HepG2 (cell line): ENCODE measurements around the gene TRPC4AP. TPM values are rescaled to one million over a fixed set of nuclear protein-coding genes. Genes with fewer than 3 reads are reported as not detected.

Experiments used
- ATAC-seq: fragments of 200-7000 bp; cut with Tn5 transposase; 3 replicates; pipeline ENCODE4 v1.9.1; 2020; ENCODE audit warnings: mild to moderate bottlenecking, moderate library complexity
- BruUV-seq: library from RNA; stranded (reverse); fragments of 400-500 nt; replicated peaks from 2 replicates; lab custom pipeline; 2021; lab: Mats Ljungman, UMichigan
- CTCF ChIA-PET: fragments of 300-600 bp; formaldehyde crosslinking; extraction: SDS; loops from one replicate; lab custom pipeline; 2021; ENCODE audit warnings: low total read pairs, inconsistent platforms, low intra/inter-chr PET ratio; lab: Yijun Ruan, JAX
- POLR2A ChIA-PET: fragments of 350-600 bp; sonication (Branson Sonifier 250); formaldehyde crosslinking; loops from one replicate; lab custom pipeline; 2020; ENCODE audit warnings: antibody characterized with exemption, inconsistent platforms; lab: Yijun Ruan, JAX
- DNase-seq: peaks from one replicate; pipeline ENCODE4 v3.0.0-alpha.2; 2015; ENCODE audit warnings: low spot score
- FAIRE-seq: peaks from 3 replicates; lab custom pipeline; 2011; peaks lifted over from hg19 to GRCh38; lab: Jason Lieb, UNC
- H2AFZ ChIP-seq: one replicate; pipeline ENCODE4 v1.6.1; 2011; ENCODE audit warnings: low read length, inconsistent platforms
- H3K27ac ChIP-seq: fragments of 300-600 bp; 3 replicates; pipeline ENCODE4 v1.8.0; 2011; ENCODE audit warnings: mixed run types, mild to moderate bottlenecking, mixed read lengths, low read length, inconsistent platforms; ENCODE audit not compliant: insufficient read depth; ENCODE audit errors: extremely low read length
- H3K27me3 ChIP-seq, 2 experiments: fragments of 200-600 bp in 1 of 2; 2 replicates in 1 of 2; 3 replicates in 1 of 2; pipeline versions ENCODE4 v1.6.0 to v1.8.0; 2011; ENCODE audit warnings: low read length in 2 of 2, mild to moderate bottlenecking in 2 of 2, moderate library complexity in 2 of 2, inconsistent platforms in 1 of 2; ENCODE audit not compliant: insufficient read depth in 2 of 2, control insufficient read depth in 1 of 2
- H3K36me3 ChIP-seq, 2 experiments: fragments of 200-600 bp in 1 of 2; replicated peaks in 1 of 2; 2 replicates in 1 of 2; 3 replicates in 1 of 2; pipeline versions ENCODE4 v1.5.1 to v1.8.0; 2011; ENCODE audit warnings: low read length in 2 of 2, inconsistent platforms in 1 of 2; ENCODE audit not compliant: insufficient read depth in 2 of 2, control insufficient read depth in 1 of 2
- H3K4me1 ChIP-seq: 2 replicates; pipeline ENCODE4 v1.5.1; 2012; ENCODE audit warnings: low read length, inconsistent platforms; ENCODE audit not compliant: insufficient read depth
- H3K4me2 ChIP-seq: 2 replicates; pipeline ENCODE4 v1.6.0; 2011; ENCODE audit warnings: low read depth, low read length, inconsistent platforms
- H3K4me3 ChIP-seq, 3 experiments: fragments of 200-600 bp in 1 of 3; sonication (generic), shearing (Covaris generic) in 1 of 3; replicated peaks in 1 of 3; 2 replicates each; pipeline ENCODE4 v1.5.1; 2011 to 2016; ENCODE audit warnings: low read length in 3 of 3, inconsistent platforms in 2 of 3, low read depth in 2 of 3, mild to moderate bottlenecking in 2 of 3, control low read depth in 1 of 3, mixed read lengths in 1 of 3; ENCODE audit not compliant: insufficient read depth in 1 of 3
- H3K79me2 ChIP-seq: one replicate; pipeline ENCODE4 v1.6.1; 2011; ENCODE audit warnings: low read length, inconsistent platforms; ENCODE audit not compliant: insufficient read depth
- H3K9ac ChIP-seq: 2 replicates; pipeline ENCODE4 v1.6.0; 2011; ENCODE audit warnings: mild to moderate bottlenecking, low read depth, low read length, inconsistent platforms; ENCODE audit not compliant: insufficient read depth
- H3K9me3 ChIP-seq: 2 replicates; pipeline ENCODE4 v1.5.1; 2012; ENCODE audit warnings: mild to moderate bottlenecking, low read length
- H4K20me1 ChIP-seq: 2 replicates; pipeline ENCODE4 v1.6.0; 2011; ENCODE audit warnings: inconsistent platforms, mild to moderate bottlenecking, low read length, moderate library complexity; ENCODE audit not compliant: insufficient read depth
- ARHGAP35 ChIP-seq: sonication (generic); formaldehyde crosslinking; IDR thresholded peaks from 2 replicates; pipeline ENCODE4 v1.9.0; 2022; ENCODE audit warnings: mild to moderate bottlenecking, inconsistent platforms, moderate library complexity, missing genetic modification reagents, borderline replicate concordance
- ARID4A ChIP-seq: sonication (generic); formaldehyde crosslinking; IDR thresholded peaks from 2 replicates; pipeline ENCODE4 v1.5.0; 2020; ENCODE audit warnings: mild to moderate bottlenecking, missing genetic modification reagents, borderline replicate concordance
- CENPT ChIP-seq: sonication (generic); formaldehyde crosslinking; IDR thresholded peaks from 2 replicates; pipeline ENCODE4 v1.8.0; 2022; ENCODE audit warnings: low read depth, mild to moderate bottlenecking, moderate library complexity, missing genetic modification reagents
- GZF1 ChIP-seq: sonication (generic); formaldehyde crosslinking; IDR thresholded peaks from 2 replicates; pipeline ENCODE4 v1.5.1; 2020; ENCODE audit warnings: mild to moderate bottlenecking, missing genetic modification reagents
- HOXD1 ChIP-seq: sonication (generic); formaldehyde crosslinking; IDR thresholded peaks from 2 replicates; pipeline ENCODE4 v1.5.0; 2020; ENCODE audit warnings: missing genetic modification reagents
- MBNL3 ChIP-seq: fragments of 250-450 bp; sonication (Bioruptor Pico); conservative IDR thresholded peaks from 2 replicates; pipeline ENCODE4 v1.8.0; 2022; ENCODE audit warnings: mild to moderate bottlenecking, inconsistent platforms
- MTA3 ChIP-seq: sonication (generic); formaldehyde crosslinking; IDR thresholded peaks from 2 replicates; pipeline ENCODE4 v1.4.0; 2020; ENCODE audit warnings: missing genetic modification reagents
- MTF2 ChIP-seq: sonication (generic); formaldehyde crosslinking; IDR thresholded peaks from 2 replicates; pipeline ENCODE4 v1.5.0; 2020; ENCODE audit warnings: missing genetic modification reagents, borderline replicate concordance
- NCOA5 ChIP-seq: sonication (generic); formaldehyde crosslinking; IDR thresholded peaks from 2 replicates; pipeline ENCODE4 v1.4.0; 2020; ENCODE audit warnings: missing genetic modification reagents
- RELA ChIP-seq: sonication (generic); formaldehyde crosslinking; IDR thresholded peaks from 2 replicates; pipeline ENCODE4 v1.4.0; 2020; ENCODE audit warnings: missing genetic modification reagents
- SPEN ChIP-seq: sonication (generic); formaldehyde crosslinking; IDR thresholded peaks from 2 replicates; pipeline ENCODE4 v1.5.1; 2020; ENCODE audit warnings: low read depth, mild to moderate bottlenecking, missing genetic modification reagents
- SSRP1 ChIP-seq: IDR thresholded peaks from 2 replicates; pipeline ENCODE4 v1.6.1; 2016; ENCODE audit warnings: control low read depth
- ZC3H13 ChIP-seq: sonication (generic); formaldehyde crosslinking; IDR thresholded peaks from 2 replicates; pipeline ENCODE4 v1.8.1; 2023; ENCODE audit warnings: mild to moderate bottlenecking, missing genetic modification reagents, moderate library complexity
- ZNF253 ChIP-seq: sonication (generic); formaldehyde crosslinking; IDR thresholded peaks from 2 replicates; pipeline ENCODE4 v1.8.0; 2022; ENCODE audit warnings: mild to moderate bottlenecking, missing genetic modification reagents, borderline replicate concordance
- ZNF563 ChIP-seq: sonication (generic); formaldehyde crosslinking; IDR thresholded peaks from 2 replicates; pipeline ENCODE4 v1.8.0; 2022; ENCODE audit warnings: mild to moderate bottlenecking, moderate library complexity, missing genetic modification reagents
- WGBS: methylation state at CpG from one replicate; pipeline ENCODE4 v1.1.6; 2017; ENCODE audit warnings: low lambda C conversion rate; 5-methylcytosine and 5-hydroxymethylcytosine counted together
- in situ Hi-C: cut with HindIII; loops from 2 replicates; pipeline ENCODE4 v1.10.0; 2017; ENCODE audit warnings: low pct_unique_long_range_greater_than_20kb; ENCODE audit not compliant: extremely low pct_ligation_motif_present
- intact Hi-C: fragments of 100-400 bp; cut with micrococcal nuclease; formaldehyde crosslinking; loops from one replicate; pipeline ENCODE4 v1.10.0; 2022; ENCODE audit not compliant: unreplicated experiment
- polyA plus RNA-seq, 8 experiments: library from polyadenylated mRNA; depleted of rRNA in 3 of 8; stranded (reverse) in 7 of 8; unstranded in 1 of 8; fragments of >200 nt; fragmentation: Illumina TruSeq in 4 of 8; extraction: Trizol in 4 of 8; gene quantifications; 2 replicates each; pipeline versions ENCODE4 v1.2.1 to v1.2.3, GENCODE V29; 2011 to 2016; ENCODE audit warnings: low read depth in 4 of 8, missing spikeins in 1 of 8, mixed read lengths in 1 of 8; ENCODE audit not compliant: insufficient read depth in 1 of 8
- total RNA-seq, 5 experiments: library from RNA; depleted of rRNA; stranded (reverse); fragments of >200 nt; fragmentation: Illumina TruSeq; extraction: Trizol; gene quantifications; 2 replicates each; pipeline ENCODE4 v1.2.3, GENCODE V29; 2016; ENCODE audit warnings: low read depth in 1 of 5
- TF ChIP-seq, protein P1 (sequence below): sonication (generic); formaldehyde crosslinking; IDR thresholded peaks from 2 replicates; pipeline ENCODE4 v1.4.0; 2020; ENCODE audit warnings: missing genetic modification reagents; ENCODE audit errors: not compliant biosample characterization
- TF ChIP-seq, protein P2 (sequence below): sonication (generic); formaldehyde crosslinking; IDR thresholded peaks from 2 replicates; pipeline ENCODE4 v1.8.0; 2022; ENCODE audit warnings: mild to moderate bottlenecking, missing genetic modification reagents, borderline replicate concordance
- TF ChIP-seq, protein P3 (sequence below): sonication (generic); formaldehyde crosslinking; IDR thresholded peaks from 2 replicates; pipeline ENCODE4 v1.4.0; 2020; ENCODE audit warnings: missing genetic modification reagents

The TRPC4AP gene
- total and polyA plus RNA-seq, 2 of the 13 experiments (the other 11 are each of a cell fraction or from before 2014, with no cell fraction given) = 136 to 137 TPM

- ATAC-seq = peak; percentile 1; the same call in 2 of the 3 replicates
- Histone ChIP-seq H4K20me1 (no peaks in the 10 kb centered on the region; the same call in 1 of the 2 replicates), H3K27ac (no peak overlapping the region), H3K79me2 (no peaks in the 10 kb centered on the region), H2AFZ (no peak overlapping the region), H3K27me3 (no peaks in the 10 kb centered on the region), H3K9me3 (no peaks in the 10 kb centered on the region), H3K4me3 (no peak overlapping the region), H3K9ac (no peak overlapping the region), H3K4me1 (peaks cover 28% of the 10 kb centered on the region), H3K36me3 (peaks cover 40 to 54% of the 10 kb centered on the region in 2 experiments), H3K4me2 (no peak overlapping the region)
- BruUV-seq = no TSS peak
- intact Hi-C loops (no loop called here), in situ Hi-C loops (no loop called here)
- POLR2A ChIA-PET = interaction anchor here (0.7 to 2.1 kb wide), 4 partner anchors 30 to 124 kb away, joined by 3 to 9 read pairs (median 3); partner anchors contain the start of genes GSS and MYH7B
- no peak for DNase-seq
- WGBS = 96% methylated on average over 26 of the region's 28 CpGs
- CTCF ChIA-PET = no interaction called here
- FAIRE-seq = no peak
- TF ChIP-seq ZNF563 = no peak
- no peak for TF ChIP-seq MTA3
- TF ChIP-seq MBNL3 (CRISPR knock-in tag) = no peak
- no peak for TF ChIP-seq ZNF253
- TF ChIP-seq ARHGAP35 = no peak
- TF ChIP-seq, protein P1, sequence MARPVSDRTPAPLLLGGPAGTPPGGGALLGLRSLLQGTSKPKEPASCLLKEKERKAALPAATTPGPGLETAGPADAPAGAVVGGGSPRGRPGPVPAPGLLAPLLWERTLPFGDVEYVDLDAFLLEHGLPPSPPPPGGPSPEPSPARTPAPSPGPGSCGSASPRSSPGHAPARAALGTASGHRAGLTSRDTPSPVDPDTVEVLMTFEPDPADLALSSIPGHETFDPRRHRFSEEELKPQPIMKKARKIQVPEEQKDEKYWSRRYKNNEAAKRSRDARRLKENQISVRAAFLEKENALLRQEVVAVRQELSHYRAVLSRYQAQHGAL (CRISPR knock-in tag) = no peak
- TF ChIP-seq HOXD1 (CRISPR knock-in tag) = no peak
- TF ChIP-seq MTF2 (CRISPR knock-in tag) = no peak
- TF ChIP-seq NCOA5 (CRISPR knock-in tag) = no peak
- no peak for TF ChIP-seq GZF1 (CRISPR knock-in tag)
- 0 out of 2 replicates have a peak, but pooled peaks have one; percentile 12 for TF ChIP-seq SPEN (CRISPR knock-in tag)
- TF ChIP-seq ARID4A (CRISPR knock-in tag) = 0 out of 2 replicates have a peak, but pooled peaks have one; percentile 13
- no peak for TF ChIP-seq SSRP1 (CRISPR knock-in tag)
- TF ChIP-seq, protein P2, sequence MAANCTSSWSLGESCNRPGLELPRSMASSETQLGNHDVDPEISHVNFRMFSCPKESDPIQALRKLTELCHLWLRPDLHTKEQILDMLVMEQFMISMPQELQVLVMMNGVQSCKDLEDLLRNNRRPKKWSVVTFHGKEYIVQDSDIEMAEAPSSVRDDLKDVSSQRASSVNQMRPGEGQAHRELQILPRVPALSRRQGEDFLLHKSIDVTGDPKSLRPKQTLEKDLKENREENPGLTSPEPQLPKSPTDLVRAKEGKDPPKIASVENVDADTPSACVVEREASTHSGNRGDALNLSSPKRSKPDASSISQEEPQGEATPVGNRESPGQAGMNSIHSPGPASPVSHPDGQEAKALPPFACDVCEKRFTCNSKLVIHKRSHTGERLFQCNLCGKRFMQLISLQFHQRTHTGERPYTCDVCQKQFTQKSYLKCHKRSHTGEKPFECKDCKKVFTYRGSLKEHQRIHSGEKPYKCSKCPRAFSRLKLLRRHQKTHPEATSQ (CRISPR knock-in tag) = no peak
- TF ChIP-seq CENPT (CRISPR knock-in tag) = no peak
- no peak for TF ChIP-seq RELA
- peak; percentile 83; the same call in 1 of the 2 replicates for TF ChIP-seq ZC3H13 (CRISPR knock-in tag)
- TF ChIP-seq, protein P3, sequence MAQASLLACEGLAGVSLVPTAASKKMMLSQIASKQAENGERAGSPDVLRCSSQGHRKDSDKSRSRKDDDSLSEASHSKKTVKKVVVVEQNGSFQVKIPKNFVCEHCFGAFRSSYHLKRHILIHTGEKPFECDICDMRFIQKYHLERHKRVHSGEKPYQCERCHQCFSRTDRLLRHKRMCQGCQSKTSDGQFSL (CRISPR knock-in tag) = no peak
Observed at GRCh38 chr20:34998331-34998950, 94.2 kb downstream of the TRPC4AP start.
